ENCODE data around the gene ZC3H14.

- TF ChIP-seq, protein P1, sequence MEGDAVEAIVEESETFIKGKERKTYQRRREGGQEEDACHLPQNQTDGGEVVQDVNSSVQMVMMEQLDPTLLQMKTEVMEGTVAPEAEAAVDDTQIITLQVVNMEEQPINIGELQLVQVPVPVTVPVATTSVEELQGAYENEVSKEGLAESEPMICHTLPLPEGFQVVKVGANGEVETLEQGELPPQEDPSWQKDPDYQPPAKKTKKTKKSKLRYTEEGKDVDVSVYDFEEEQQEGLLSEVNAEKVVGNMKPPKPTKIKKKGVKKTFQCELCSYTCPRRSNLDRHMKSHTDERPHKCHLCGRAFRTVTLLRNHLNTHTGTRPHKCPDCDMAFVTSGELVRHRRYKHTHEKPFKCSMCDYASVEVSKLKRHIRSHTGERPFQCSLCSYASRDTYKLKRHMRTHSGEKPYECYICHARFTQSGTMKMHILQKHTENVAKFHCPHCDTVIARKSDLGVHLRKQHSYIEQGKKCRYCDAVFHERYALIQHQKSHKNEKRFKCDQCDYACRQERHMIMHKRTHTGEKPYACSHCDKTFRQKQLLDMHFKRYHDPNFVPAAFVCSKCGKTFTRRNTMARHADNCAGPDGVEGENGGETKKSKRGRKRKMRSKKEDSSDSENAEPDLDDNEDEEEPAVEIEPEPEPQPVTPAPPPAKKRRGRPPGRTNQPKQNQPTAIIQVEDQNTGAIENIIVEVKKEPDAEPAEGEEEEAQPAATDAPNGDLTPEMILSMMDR (IDR thresholded peaks at IDR 0.05) = no peak
- no peak for TF ChIP-seq POLR2A (IDR thresholded peaks at IDR 0.05)
Observed at GRCh38 chr14:88613552-88614010, 50.7 kb downstream of the ZC3H14 start.

Data from body of pancreas (tissue), 4 donors.